Renal pelvis (tissue), 4 donors: ENCODE measurements around the gene SNTA1. TPM values are rescaled to one million over a fixed set of nuclear protein-coding genes. Genes with fewer than 3 reads are reported as not detected.
A peak's percentile ranks its signal among the peaks of the same experiment; 100 is the strongest.
"Not testable (repeated sequence)": the region's sequence is repeated elsewhere in the genome, so short reads cannot be mapped to it uniquely, and the experiment has no call there.

Experiments used
- DNase-seq: peaks from one replicate; pipeline ENCODE4 v3.0.0-alpha.2; 2013
- polyA plus RNA-seq, 3 donors: library from polyadenylated mRNA; unstranded; fragments of 120-200 nt; gene quantifications; one replicate each; pipeline ENCODE4 v1.2.1, GENCODE V29; 2013; ENCODE audit not compliant: insufficient read length in 3 of 3

SNTA1 gene
- polyA plus RNA-seq, 3 donors: 10.0 to 13.8 (median 11.7) TPM

GRCh38 chr20:33437141-33437911, 6.2 kb downstream of the SNTA1 start:
- no peak for DNase-seq

GRCh38 chr20:33434434-33434833, 9.1 kb downstream of the SNTA1 start:
- no peak for DNase-seq

GRCh38 chr20:33433465-33434234, 9.9 kb downstream of the SNTA1 start:
- DNase-seq: no peak

- DNase-seq: no peak
Observed at GRCh38 chr20:33431797-33432381, 11.7 kb downstream of the SNTA1 start.

- DNase-seq: not testable (repeated sequence)
Observed at GRCh38 chr20:33423875-33424274, 19.7 kb downstream of the SNTA1 start.

- no peak for DNase-seq
Observed at GRCh38 chr20:33423141-33423834, 20.3 kb downstream of the SNTA1 start.

- DNase-seq: no peak
Observed at GRCh38 chr20:33419140-33419974, 24.2 kb downstream of the SNTA1 start.

- no peak for DNase-seq
Observed at GRCh38 chr20:33418033-33418432, 25.5 kb downstream of the SNTA1 start.

GRCh38 chr20:33415948-33416347, 27.6 kb downstream of the SNTA1 start:
- peak; percentile 8 for DNase-seq

GRCh38 chr20:33412484-33412838, 31.1 kb downstream of the SNTA1 start:
- DNase-seq: no peak

GRCh38 chr20:33411711-33412483, 31.7 kb downstream of the SNTA1 start:
- no peak for DNase-seq

- DNase-seq: no peak
Observed at GRCh38 chr20:33411242-33411641, 32.3 kb downstream of the SNTA1 start.

GRCh38 chr20:33410081-33410742, 33.4 kb downstream of the SNTA1 start:
- DNase-seq: no peak

GRCh38 chr20:33408716-33409654, 34.6 kb downstream of the SNTA1 start:
- DNase-seq: no peak

GRCh38 chr20:33408313-33408712, 35.2 kb downstream of the SNTA1 start:
- DNase-seq: no peak

- no peak for DNase-seq
Observed at GRCh38 chr20:33407796-33408195, 35.8 kb downstream of the SNTA1 start.

GRCh38 chr20:33407251-33407650, 36.3 kb downstream of the SNTA1 start:
- no peak for DNase-seq

- no peak for DNase-seq
Observed at GRCh38 chr20:33404281-33404680, 39.3 kb downstream of the SNTA1 start.

GRCh38 chr20:33401921-33402369, 41.6 kb downstream of the SNTA1 start:
- DNase-seq: peak; percentile 14
